NT2/D1 (cell line): Measurements from ENCODE around the gene PKIG.

Experiments used
- DNase-seq: peaks from one replicate; pipeline ENCODE4 v3.0.0-alpha.2; 2011; ENCODE audit warnings: low read depth, low spot score
- H3K27me3 ChIP-seq: 2 replicates; pipeline ENCODE4 v1.6.0; 2011; ENCODE audit warnings: mild to moderate bottlenecking; ENCODE audit not compliant: insufficient read length, insufficient read depth
- H3K36me3 ChIP-seq: 2 replicates; pipeline ENCODE4 v1.6.1; 2011; ENCODE audit warnings: mild to moderate bottlenecking, low read length, mixed read lengths; ENCODE audit not compliant: insufficient read depth, insufficient read length
- H3K4me1 ChIP-seq: 2 replicates; pipeline ENCODE4 v1.5.1; 2011; ENCODE audit not compliant: insufficient read depth, insufficient read length
- H3K4me3 ChIP-seq: 2 replicates; pipeline ENCODE4 v1.5.1; 2011; ENCODE audit warnings: low read depth; ENCODE audit not compliant: insufficient read length
- H3K9ac ChIP-seq: 2 replicates; pipeline ENCODE4 v1.6.0; 2011; ENCODE audit warnings: low read depth; ENCODE audit not compliant: insufficient read length
- H3K9me3 ChIP-seq: 2 replicates; pipeline ENCODE4 v1.5.1; 2011; ENCODE audit warnings: mild to moderate bottlenecking, low read length; ENCODE audit not compliant: insufficient read depth
- SUZ12 ChIP-seq: IDR thresholded peaks from 2 replicates; pipeline ENCODE4 v1.6.1; 2011; ENCODE audit not compliant: insufficient read length, insufficient read depth; ENCODE audit errors: extremely low read depth
- YY1 ChIP-seq: IDR thresholded peaks from 2 replicates; pipeline ENCODE4 v1.6.1; 2011; ENCODE audit not compliant: insufficient read length, insufficient read depth
- ZNF274 ChIP-seq: IDR thresholded peaks from 2 replicates; pipeline ENCODE4 v1.6.1; 2011; ENCODE audit warnings: mild to moderate bottlenecking, low read depth, low read length

The PKIG gene

DNA sequence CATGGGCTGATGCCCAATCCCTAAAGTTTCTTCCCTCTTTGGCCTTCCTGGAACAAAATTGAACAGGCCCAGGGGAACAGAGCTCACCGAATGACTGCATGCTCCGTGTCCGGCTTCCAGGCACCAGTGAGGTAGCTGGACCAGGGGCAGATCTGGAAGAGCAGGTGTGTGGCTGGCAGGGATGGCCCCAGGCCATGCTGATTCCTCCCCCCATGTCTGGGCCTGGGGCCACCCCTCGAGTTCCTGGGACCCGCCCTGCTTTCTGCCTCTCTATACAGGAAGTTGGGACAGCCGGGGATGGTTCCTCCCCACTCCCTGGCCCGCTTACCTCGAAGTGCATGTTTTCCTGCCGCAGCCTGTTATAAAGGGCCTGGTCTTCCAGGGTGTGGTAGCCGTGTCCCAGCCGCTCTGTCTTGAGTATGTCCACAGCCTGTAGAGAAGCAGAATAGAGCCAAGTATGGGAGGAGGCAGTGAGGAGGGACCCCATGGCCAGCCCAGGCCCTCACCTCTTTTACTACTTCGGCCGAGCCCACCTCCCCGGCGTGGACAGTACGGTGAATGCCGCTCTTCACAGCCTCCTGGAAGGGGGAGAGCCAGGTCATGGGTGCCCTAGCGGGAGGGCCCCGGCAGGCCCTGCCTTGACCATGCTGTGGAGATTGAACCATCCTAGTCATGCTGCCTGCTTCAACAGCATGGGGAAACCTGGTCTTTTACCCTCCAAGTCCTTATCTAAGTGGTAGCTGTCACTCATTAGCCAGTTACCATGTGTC is 40.3 kb downstream of the PKIG start:
- TF ChIP-seq ZNF274 (no peak), YY1 (no peak), SUZ12 (no peak)
- DNase-seq: no peak
- Histone ChIP-seq H3K9ac (no peak overlapping the region), H3K9me3 (peaks cover 25% of the 10 kb centered on the region; the same call in 1 of the 2 replicates), H3K27me3 (peaks cover 21% of the 10 kb centered on the region), H3K4me3 (no peak overlapping the region), H3K4me1 (peaks cover 4% of the 10 kb centered on the region), H3K36me3 (peaks cover 93% of the 10 kb centered on the region)

- peaks cover 25% of the 10 kb centered on the region; the same call in 1 of the 2 replicates for H3K9me3 ChIP-seq
- no peak for TF ChIP-seq SUZ12
- TF ChIP-seq ZNF274: no peak
- TF ChIP-seq YY1: no peak
- H3K36me3 ChIP-seq: peaks cover 92% of the 10 kb centered on the region
- DNase-seq: no peak
- H3K27me3 ChIP-seq: peaks cover 21% of the 10 kb centered on the region
- no peak overlapping the region for H3K4me3 ChIP-seq
- H3K9ac ChIP-seq: no peak overlapping the region
- H3K4me1 ChIP-seq: peaks cover 3% of the 10 kb centered on the region
Observed at GRCh38 chr20:44624152-44624551, 41.8 kb downstream of the PKIG start.

- H3K4me3 ChIP-seq: no peak overlapping the region
- TF ChIP-seq YY1 (no peak), SUZ12 (no peak)
- H3K9me3 ChIP-seq: peaks cover 25% of the 10 kb centered on the region; the same call in 1 of the 2 replicates
- peaks cover 9% of the 10 kb centered on the region for H3K4me1 ChIP-seq
- peaks cover 15% of the 10 kb centered on the region for H3K27me3 ChIP-seq
- DNase-seq: no peak
- no peak overlapping the region for H3K9ac ChIP-seq
- H3K36me3 ChIP-seq: peaks cover 87% of the 10 kb centered on the region
Observed at GRCh38 chr20:44624743-44625271, 42.4 kb downstream of the PKIG start.

- Histone ChIP-seq H3K27me3 (peaks cover 9% of the 10 kb centered on the region), H3K9me3 (peaks cover 25% of the 10 kb centered on the region; the same call in 1 of the 2 replicates), H3K4me3 (no peak overlapping the region), H3K36me3 (peaks cover 81% of the 10 kb centered on the region), H3K4me1 (peaks cover 11% of the 10 kb centered on the region), H3K9ac (no peak overlapping the region)
- TF ChIP-seq YY1 (no peak), ZNF274 (no peak), SUZ12 (no peak)
- no peak for DNase-seq
Observed at GRCh38 chr20:44625361-44625760, 43.0 kb downstream of the PKIG start.

DNA sequence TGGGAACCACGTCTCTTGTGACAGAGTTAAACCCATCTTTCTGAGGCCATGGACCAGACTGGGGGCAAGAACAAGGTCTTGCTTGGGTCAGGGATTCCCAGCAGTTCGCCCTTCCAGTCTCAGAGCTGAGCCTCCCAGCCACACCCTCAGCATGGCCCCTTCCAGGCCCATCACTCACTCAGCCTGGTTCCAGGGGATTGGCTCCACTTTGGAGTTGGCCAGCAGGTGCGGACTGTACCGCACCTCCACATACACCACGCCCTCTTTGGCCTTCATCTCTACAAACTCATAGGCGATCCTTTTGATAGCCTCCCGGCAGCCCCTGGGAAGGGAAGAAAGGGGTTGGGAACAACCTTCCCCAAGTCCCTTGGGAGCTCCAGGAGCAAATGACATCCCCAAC is 43.9 kb downstream of the PKIG start:
- H3K4me3 ChIP-seq: no peak overlapping the region
- H3K27me3 ChIP-seq: peaks cover 3% of the 10 kb centered on the region
- H3K36me3 ChIP-seq: peaks cover 72% of the 10 kb centered on the region
- H3K4me1 ChIP-seq: peaks cover 11% of the 10 kb centered on the region
- DNase-seq: no peak
- no peak overlapping the region for H3K9ac ChIP-seq
- TF ChIP-seq YY1 (no peak), ZNF274 (no peak), SUZ12 (no peak)
- H3K9me3 ChIP-seq: peaks cover 25% of the 10 kb centered on the region; the same call in 1 of the 2 replicates

DNA sequence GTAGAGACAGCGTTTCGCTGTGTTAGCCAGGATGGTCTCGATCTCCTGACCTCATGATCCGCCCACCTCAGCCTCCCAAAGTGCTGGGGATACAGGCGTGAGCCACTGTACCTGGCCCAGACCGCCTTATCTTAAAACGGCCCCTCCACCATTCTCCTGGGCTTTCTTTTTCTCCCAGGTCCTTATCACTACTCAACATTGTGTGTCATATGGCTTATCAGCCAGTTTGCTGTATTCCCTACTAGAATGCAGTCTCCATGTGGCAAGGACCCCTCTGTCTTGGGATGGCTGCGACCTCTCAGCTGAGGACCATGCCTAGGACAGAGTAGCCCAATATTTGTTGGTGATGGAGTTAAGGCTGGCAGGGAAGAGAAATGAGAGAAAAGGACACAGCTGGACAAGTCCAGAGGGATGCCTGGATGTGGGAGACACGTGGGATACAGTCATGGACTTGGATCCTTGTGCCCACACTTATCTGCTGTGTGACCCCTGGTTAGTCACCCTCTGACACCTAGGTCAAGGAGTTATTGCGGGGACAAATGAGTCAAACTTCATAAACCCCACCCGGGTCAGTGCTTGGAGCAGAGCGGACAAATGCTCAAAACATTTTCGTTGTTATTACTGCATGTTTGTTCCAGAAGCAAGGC is 45.1 kb downstream of the PKIG start:
- Histone ChIP-seq H3K27me3 (no peaks in the 10 kb centered on the region), H3K9ac (no peak overlapping the region), H3K36me3 (peaks cover 60% of the 10 kb centered on the region), H3K9me3 (peaks cover 22% of the 10 kb centered on the region; the same call in 1 of the 2 replicates), H3K4me3 (no peak overlapping the region), H3K4me1 (peaks cover 15% of the 10 kb centered on the region)
- TF ChIP-seq SUZ12: no peak
- no peak for TF ChIP-seq ZNF274
- no peak for TF ChIP-seq YY1
- no peak for DNase-seq

GRCh38 chr20:44629017-44629385 is 46.6 kb downstream of the PKIG start:
- peaks cover 15% of the 10 kb centered on the region for H3K4me1 ChIP-seq
- peaks cover 7% of the 10 kb centered on the region; the same call in 1 of the 2 replicates for H3K9me3 ChIP-seq
- H3K27me3 ChIP-seq: no peaks in the 10 kb centered on the region
- peak overlapping the region; percentile 13 for H3K9ac ChIP-seq
- peaks cover 56% of the 10 kb centered on the region for H3K36me3 ChIP-seq
- TF ChIP-seq SUZ12 (no peak), ZNF274 (no peak), YY1 (no peak)
- no peak overlapping the region for H3K4me3 ChIP-seq
- no peak for DNase-seq
